ENCODE results near the gene GALNT9.

- TF ChIP-seq CTCF (IDR thresholded peaks at IDR 0.05; ENCODE audit: insufficient read depth, low read depth, low read length) = no peak
- no peak for TF ChIP-seq EZH2 (IDR thresholded peaks at IDR 0.05; ENCODE audit: insufficient read depth, low read length)
These were observed 9.4 kb upstream of the GALNT9 start for GRCh38 chr12:132338781-132339180.

All from astrocyte (in vitro differentiated cells and primary cell).